Progenitor cell of endocrine pancreas (in vitro differentiated cells): ENCODE results near the gene NUP210. TPM values are rescaled to one million over a fixed set of nuclear protein-coding genes. Genes with fewer than 3 reads are reported as not detected.

ENCODE experiments used
- DNase-seq: peaks from one replicate; pipeline ENCODE4 v3.0.0; 2021; ENCODE audit warnings: low spot score; ENCODE audit not compliant: unreplicated experiment
- H3K27ac Mint-ChIP-seq: 2 replicates; pipeline ENCODE4 v1.8.0; 2021; ENCODE audit warnings: mild to moderate bottlenecking, moderate library complexity, mixed read lengths
- H3K27me3 Mint-ChIP-seq: 2 replicates; pipeline ENCODE4 v1.8.0; 2021; ENCODE audit warnings: mixed read lengths
- H3K36me3 Mint-ChIP-seq: 2 replicates; pipeline ENCODE4 v1.8.0; 2022; ENCODE audit warnings: mixed read lengths; ENCODE audit not compliant: insufficient read depth
- H3K4me1 Mint-ChIP-seq: 2 replicates; pipeline ENCODE4 v1.8.0; 2021; ENCODE audit warnings: low read depth, mixed read lengths
- H3K4me3 Mint-ChIP-seq: 2 replicates; pipeline ENCODE4 v1.8.0; 2021; ENCODE audit warnings: low read depth, mild to moderate bottlenecking, moderate library complexity, mixed read lengths
- H3K9me3 Mint-ChIP-seq: 2 replicates; pipeline ENCODE4 v1.8.0; 2021; ENCODE audit warnings: low read depth, mixed read lengths
- CTCF ChIP-seq: fragments of 200-600 bp; sonication (generic); IDR thresholded peaks from one replicate; pipeline ENCODE4 v1.5.0; 2021; ENCODE audit warnings: antibody characterized with exemption, mild to moderate bottlenecking; ENCODE audit not compliant: unreplicated experiment
- total RNA-seq: library from RNA; stranded (reverse); gene quantifications from 2 replicates; pipeline ENCODE4 v1.2.1, GENCODE V29; 2021

Gene NUP210
- total RNA-seq, 1 donor from 2014 or later: 78.2 TPM

DNA sequence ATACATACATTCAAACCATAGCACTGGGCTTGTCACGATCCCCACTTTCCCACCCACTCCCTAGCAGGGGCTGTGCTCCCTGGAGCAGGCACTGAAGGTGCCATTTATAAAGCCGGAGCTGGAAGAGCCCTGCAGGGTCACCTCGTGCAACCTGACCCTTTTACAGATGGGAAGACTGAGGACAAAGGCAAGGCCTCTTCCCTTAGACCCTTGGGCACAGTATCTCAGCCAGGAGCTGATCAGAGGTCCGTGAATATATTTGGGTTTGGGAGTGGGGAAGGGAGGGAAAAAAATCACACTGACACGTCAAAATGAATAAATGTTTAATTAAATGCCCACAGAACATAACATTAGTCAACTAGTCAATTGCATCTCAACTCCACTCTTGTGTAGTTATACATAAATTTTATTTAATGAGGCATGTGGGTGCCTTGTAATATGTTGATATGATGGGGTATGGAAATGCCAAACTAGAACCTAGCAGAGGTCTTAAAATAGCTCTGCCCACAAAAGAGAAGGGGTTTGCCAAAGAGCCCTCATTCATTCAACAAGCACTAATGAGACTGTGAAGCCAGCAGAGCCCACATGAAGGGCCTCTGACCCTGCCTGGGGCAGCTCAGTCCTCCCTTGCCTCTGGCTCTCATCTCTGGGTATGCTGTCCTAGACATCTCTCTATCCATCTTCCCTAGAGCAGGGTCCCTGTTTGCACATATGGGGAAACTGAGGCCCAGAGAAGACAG, 119.4 kb downstream of the NUP210 start:
- peaks cover 21% of the 10 kb centered on the region for H3K4me1 Mint-ChIP-seq
- no peak for TF ChIP-seq CTCF
- no peak for DNase-seq
- H3K27me3 Mint-ChIP-seq: peaks cover 5% of the 10 kb centered on the region
- no peaks in the 10 kb centered on the region for H3K9me3 Mint-ChIP-seq
- no peak overlapping the region for H3K4me3 Mint-ChIP-seq
- H3K27ac Mint-ChIP-seq: no peak overlapping the region
- H3K36me3 Mint-ChIP-seq: no peaks in the 10 kb centered on the region

GRCh38 chr3:13299531-13300155, 120.5 kb downstream of the NUP210 start:
- H3K4me3 Mint-ChIP-seq: no peak overlapping the region
- DNase-seq: no peak
- H3K27me3 Mint-ChIP-seq: peaks cover 10% of the 10 kb centered on the region
- H3K36me3 Mint-ChIP-seq: no peaks in the 10 kb centered on the region
- H3K9me3 Mint-ChIP-seq: no peaks in the 10 kb centered on the region
- TF ChIP-seq CTCF: no peak
- H3K4me1 Mint-ChIP-seq: peaks cover 18% of the 10 kb centered on the region
- H3K27ac Mint-ChIP-seq: no peak overlapping the region

DNA sequence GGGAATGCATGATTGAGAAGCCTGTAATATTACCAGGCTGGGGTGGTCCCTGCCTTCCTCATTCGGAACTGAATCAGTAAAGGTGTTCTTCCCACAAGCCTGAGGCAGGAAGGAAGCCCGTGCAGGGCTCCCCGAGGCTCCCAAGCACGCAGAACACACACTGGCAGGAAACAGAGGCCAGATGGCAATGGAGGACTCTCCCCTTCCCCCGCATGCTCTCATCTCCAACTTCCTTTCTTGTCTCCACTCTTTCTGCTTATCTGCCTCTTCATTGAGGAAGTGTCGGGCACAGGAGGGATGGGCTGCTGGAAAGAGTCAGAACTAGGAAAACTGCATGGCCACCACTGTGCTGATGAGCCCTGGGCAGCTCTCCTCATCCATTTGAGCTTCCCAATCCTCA, 123.5 kb downstream of the NUP210 start:
- Mint-ChIP-seq H3K36me3 (no peaks in the 10 kb centered on the region), H3K27ac (no peak overlapping the region), H3K27me3 (peaks cover 14% of the 10 kb centered on the region), H3K9me3 (no peaks in the 10 kb centered on the region), H3K4me3 (no peak overlapping the region), H3K4me1 (peaks cover 10% of the 10 kb centered on the region)
- no peak for TF ChIP-seq CTCF
- DNase-seq: no peak

- peaks cover 7% of the 10 kb centered on the region for H3K4me1 Mint-ChIP-seq
- no peak for TF ChIP-seq CTCF
- no peak overlapping the region for H3K27ac Mint-ChIP-seq
- H3K9me3 Mint-ChIP-seq: no peaks in the 10 kb centered on the region
- H3K27me3 Mint-ChIP-seq: peaks cover 14% of the 10 kb centered on the region
- H3K4me3 Mint-ChIP-seq: no peak overlapping the region
- H3K36me3 Mint-ChIP-seq: no peaks in the 10 kb centered on the region
- DNase-seq: no peak
Observed at GRCh38 chr3:13294442-13295351, 125.4 kb downstream of the NUP210 start.

- H3K27ac Mint-ChIP-seq: no peak overlapping the region
- H3K4me1 Mint-ChIP-seq: peaks cover 2% of the 10 kb centered on the region
Observed at GRCh38 chr3:13292375-13292774, 127.7 kb downstream of the NUP210 start.

More at GRCh38 chr3:13292375-13292774, 127.7 kb downstream of the NUP210 start:
- no peak overlapping the region for H3K4me3 Mint-ChIP-seq
- H3K36me3 Mint-ChIP-seq: no peaks in the 10 kb centered on the region
- TF ChIP-seq CTCF: no peak
- no peak for DNase-seq
- H3K27me3 Mint-ChIP-seq: peaks cover 18% of the 10 kb centered on the region
- peaks cover 1% of the 10 kb centered on the region for H3K9me3 Mint-ChIP-seq
